Stomach (tissue), 9 donors: ENCODE data around the gene BDNF. TPM values are rescaled to one million over a fixed set of nuclear protein-coding genes. Genes with fewer than 3 reads are reported as not detected.

ENCODE experiments used
- DNase-seq, 2 donors: peaks; one replicate each; pipeline versions ENCODE4 v3.0.0 to v3.0.0-alpha.2; 2013 to 2019
- H3K27ac ChIP-seq, 5 donors: fragments of 200-600 bp in 4 of 5; sonication (generic) in 4 of 5; one replicate each; pipeline ENCODE4 v1.5.1; 2013 to 2019; ENCODE audit warnings: mild to moderate bottlenecking in 1 of 5, moderate library complexity in 1 of 5
- H3K27me3 ChIP-seq, 3 donors: fragments of 200-600 bp; sonication (generic); one replicate each; pipeline ENCODE4 v1.5.1; 2017 to 2019; ENCODE audit warnings: mixed run types in 1 of 3
- H3K36me3 ChIP-seq, 4 donors: fragments of 200-600 bp; sonication (generic); 1 replicate in 3 of 4; 2 replicates in 1 of 4; pipeline ENCODE4 v1.5.1; 2016 to 2019
- H3K4me1 ChIP-seq, 4 donors: fragments of 200-600 bp; sonication (generic); one replicate each; pipeline ENCODE4 v1.5.1; 2016 to 2019
- H3K4me3 ChIP-seq, 4 donors: fragments of 200-600 bp; sonication (generic) in 3 of 4; one replicate each; pipeline ENCODE4 v1.5.1; 2016 to 2019; ENCODE audit warnings: mild to moderate bottlenecking in 1 of 4
- H3K9me3 ChIP-seq, 4 donors: fragments of 200-600 bp; sonication (generic); one replicate each; pipeline ENCODE4 v1.5.1; 2016 to 2019
- EP300 ChIP-seq: sonication (generic); formaldehyde crosslinking; IDR thresholded peaks from one replicate; pipeline ENCODE4 v1.6.1; 2017; ENCODE audit warnings: antibody characterized with exemption
- POLR2A ChIP-seq, 4 donors: fragments of 450-650 bp; IDR thresholded peaks; one replicate each; pipeline ENCODE4 v1.6.1; 2016; ENCODE audit warnings: antibody characterized with exemption in 4 of 4, control low read depth in 2 of 4, mild to moderate bottlenecking in 1 of 4, moderate library complexity in 1 of 4
- POLR2AphosphoS5 ChIP-seq, 3 donors: sonication (generic); formaldehyde crosslinking; IDR thresholded peaks; one replicate each; pipeline ENCODE4 v1.6.1; 2016; ENCODE audit warnings: antibody characterized with exemption in 3 of 3
- WGBS, 5 donors: extraction: QIAGEN DNeasy Blood & Tissue Kit in 3 of 5; methylation state at CpG; one replicate each; pipeline versions ENCODE4 v1.1.5 to v1.1.7; 2013 to 2018; 5-methylcytosine and 5-hydroxymethylcytosine counted together
- intact Hi-C: fragments of 100-400 bp; cut with DNase I; formaldehyde crosslinking; loops from one replicate; pipeline ENCODE4 v1.15.1; 2023; ENCODE audit warnings: low total_unique reads
- polyA plus RNA-seq, 3 donors: library from polyadenylated mRNA; stranded (reverse); fragments of 200-250 nt; gene quantifications; one replicate each; pipeline ENCODE4 v1.2.3, GENCODE V29; 2013
- total RNA-seq, 5 donors: library from RNA; depleted of rRNA; stranded (reverse); fragments of >200 nt; gene quantifications; one replicate each; pipeline versions ENCODE4 v1.1.0 to v1.2.3, GENCODE V29; 2014 to 2016
- TF ChIP-seq, protein P1 (sequence below), 7 experiments: fragments of 450-650 bp in 4 of 7; fragments of 200-600 bp in 3 of 7; sonication (generic) in 3 of 7; IDR thresholded peaks; one replicate each; pipeline ENCODE4 v1.5.1; 2016 to 2019; ENCODE audit warnings: antibody characterized with exemption in 7 of 7, control low read depth in 2 of 7, mild to moderate bottlenecking in 1 of 7
- donor health status: healthy with polysubstance abuse.
- donor health status: Bipolar disorder and iron deficiency.
- donor health status: healthy.

The BDNF gene
- total and polyA plus RNA-seq, 8 donors: under 0.01 to 1.7 (median 0.81) TPM; not detected in 1

DNA sequence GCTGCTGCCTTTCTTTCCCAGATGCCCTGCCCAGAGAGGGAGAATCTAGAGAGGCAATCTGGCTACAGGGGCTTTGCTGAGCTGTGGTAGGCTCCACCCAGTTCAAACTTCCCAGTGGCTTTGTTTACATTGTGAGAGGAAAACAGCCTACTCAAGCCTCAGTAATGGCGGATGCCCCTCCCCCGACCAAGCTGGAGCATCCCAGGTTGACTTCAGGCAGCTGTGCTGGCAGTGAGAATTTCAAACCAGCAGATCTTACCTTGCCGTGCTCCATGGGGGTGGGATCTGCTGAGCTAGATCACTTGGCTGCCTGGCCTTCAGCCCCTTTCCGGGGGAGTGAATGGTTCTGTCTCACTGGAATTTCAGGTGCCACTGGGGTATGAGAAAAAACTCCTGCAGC lies 12.2 kb downstream of the BDNF start:
- Histone ChIP-seq H3K9me3 (no peaks in the 10 kb centered on the region), H3K36me3 (no peaks in the 10 kb centered on the region), H3K27me3 (no peaks in the 10 kb centered on the region), H3K27ac (no peak overlapping the region), H3K4me1 (no peaks in the 10 kb centered on the region), H3K4me3 (no peak overlapping the region)
- no peak for DNase-seq
- intact Hi-C loops: no loop called here
- WGBS, 5 donors: 62 to 85% (median 68%) methylated on average over 3 to 4 of the region's 4 CpGs
- TF ChIP-seq EP300: no peak
- TF ChIP-seq, protein P1, sequence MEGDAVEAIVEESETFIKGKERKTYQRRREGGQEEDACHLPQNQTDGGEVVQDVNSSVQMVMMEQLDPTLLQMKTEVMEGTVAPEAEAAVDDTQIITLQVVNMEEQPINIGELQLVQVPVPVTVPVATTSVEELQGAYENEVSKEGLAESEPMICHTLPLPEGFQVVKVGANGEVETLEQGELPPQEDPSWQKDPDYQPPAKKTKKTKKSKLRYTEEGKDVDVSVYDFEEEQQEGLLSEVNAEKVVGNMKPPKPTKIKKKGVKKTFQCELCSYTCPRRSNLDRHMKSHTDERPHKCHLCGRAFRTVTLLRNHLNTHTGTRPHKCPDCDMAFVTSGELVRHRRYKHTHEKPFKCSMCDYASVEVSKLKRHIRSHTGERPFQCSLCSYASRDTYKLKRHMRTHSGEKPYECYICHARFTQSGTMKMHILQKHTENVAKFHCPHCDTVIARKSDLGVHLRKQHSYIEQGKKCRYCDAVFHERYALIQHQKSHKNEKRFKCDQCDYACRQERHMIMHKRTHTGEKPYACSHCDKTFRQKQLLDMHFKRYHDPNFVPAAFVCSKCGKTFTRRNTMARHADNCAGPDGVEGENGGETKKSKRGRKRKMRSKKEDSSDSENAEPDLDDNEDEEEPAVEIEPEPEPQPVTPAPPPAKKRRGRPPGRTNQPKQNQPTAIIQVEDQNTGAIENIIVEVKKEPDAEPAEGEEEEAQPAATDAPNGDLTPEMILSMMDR (IDR thresholded peaks at IDR 0.05): no peak
- no peak for TF ChIP-seq POLR2A (IDR thresholded peaks at IDR 0.05)
- TF ChIP-seq POLR2AphosphoS5 (IDR thresholded peaks at IDR 0.05): no peak

DNA sequence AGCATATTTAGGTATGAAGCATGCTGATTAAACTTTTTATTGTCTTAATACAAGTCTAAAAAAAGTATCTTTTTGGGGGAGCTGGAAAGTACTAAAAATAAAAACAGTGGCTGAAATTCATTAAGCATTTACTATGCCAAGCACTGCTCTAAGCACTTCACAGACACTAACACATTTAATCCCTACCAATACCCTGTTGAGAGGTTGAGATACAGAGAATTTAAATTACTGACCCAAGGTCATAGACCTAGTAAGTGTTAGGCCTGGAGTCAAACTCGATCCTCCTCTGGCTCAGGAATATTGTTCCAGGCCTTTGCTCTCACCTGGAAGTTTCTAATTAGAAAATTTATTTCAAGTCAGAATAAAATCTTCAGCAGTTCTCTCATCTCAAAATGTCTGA lies 18.6 kb downstream of the BDNF start:
- Histone ChIP-seq H3K4me1 (no peaks in the 10 kb centered on the region), H3K36me3 (peaks cover 0 to 5% (median 0%) of the 10 kb centered on the region in 4 donors), H3K27me3 (no peaks in the 10 kb centered on the region), H3K4me3 (no peak overlapping the region), H3K27ac (no peak overlapping the region), H3K9me3 (no peaks in the 10 kb centered on the region)
- DNase-seq: no peak
- WGBS, 5 donors: 56 to 69% (median 67%) methylated on average over 1 of the region's 1 CpG
- intact Hi-C loops: no loop called here
- TF ChIP-seq POLR2AphosphoS5 (IDR thresholded peaks at IDR 0.05) (no peak), EP300 (no peak), POLR2A (IDR thresholded peaks at IDR 0.05) (no peak)
- TF ChIP-seq, protein P1 (IDR thresholded peaks at IDR 0.05): no peak

DNA sequence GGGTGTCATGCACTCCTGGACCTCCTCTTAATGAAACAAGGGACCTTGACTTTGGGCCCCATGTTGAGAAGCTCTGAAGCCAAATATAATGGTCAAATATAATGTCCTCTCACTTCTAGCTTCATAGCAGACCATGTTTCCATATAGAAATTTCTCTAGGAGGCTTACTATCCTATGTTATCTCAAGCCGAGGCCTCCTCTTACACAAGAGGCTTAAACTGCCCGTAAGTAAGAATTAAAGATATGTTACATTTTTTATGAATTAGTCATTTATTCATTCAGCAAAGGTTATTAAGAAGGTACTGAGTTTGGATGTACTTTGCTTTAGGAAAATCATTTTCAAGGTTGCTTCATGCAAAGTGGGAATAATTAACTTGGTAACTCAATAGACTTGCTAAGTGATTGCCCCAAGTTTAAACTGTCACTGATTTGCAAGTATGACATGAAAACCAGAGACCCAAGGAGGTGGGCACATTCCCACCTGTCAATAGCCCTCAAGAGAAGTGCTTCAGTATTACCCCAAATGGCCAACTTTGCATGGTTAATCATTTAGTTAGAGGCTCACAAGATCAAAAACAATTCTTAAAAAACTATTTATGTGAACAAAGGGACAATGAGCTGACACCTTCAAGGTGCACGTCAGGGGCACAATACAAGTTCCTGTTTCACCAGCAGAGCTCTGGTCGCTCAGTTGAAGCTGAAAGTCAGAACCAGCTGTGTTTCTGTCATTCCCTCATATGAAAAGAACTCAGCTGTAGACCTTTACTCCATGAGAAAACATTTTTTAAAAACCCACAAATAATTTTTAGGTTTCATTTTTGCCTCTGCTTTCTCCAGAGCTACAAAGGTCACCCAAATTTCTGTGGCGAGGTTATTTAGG lies 20.9 kb downstream of the BDNF start:
- DNase-seq: no peak
- Histone ChIP-seq H3K27ac (no peak overlapping the region), H3K4me1 (no peaks in the 10 kb centered on the region), H3K36me3 (peaks cover 0 to 6% (median 0%) of the 10 kb centered on the region in 4 donors), H3K9me3 (no peaks in the 10 kb centered on the region), H3K4me3 (no peak overlapping the region), H3K27me3 (no peaks in the 10 kb centered on the region)
- TF ChIP-seq, protein P1 (IDR thresholded peaks at IDR 0.05): no peak
- TF ChIP-seq POLR2AphosphoS5 (IDR thresholded peaks at IDR 0.05) (no peak), POLR2A (IDR thresholded peaks at IDR 0.05) (no peak), EP300 (no peak)
- 85 to 90% (median 88%) methylated on average over 5 of the region's 5 CpGs for WGBS, 5 donors
- intact Hi-C loops: no loop called here

DNA sequence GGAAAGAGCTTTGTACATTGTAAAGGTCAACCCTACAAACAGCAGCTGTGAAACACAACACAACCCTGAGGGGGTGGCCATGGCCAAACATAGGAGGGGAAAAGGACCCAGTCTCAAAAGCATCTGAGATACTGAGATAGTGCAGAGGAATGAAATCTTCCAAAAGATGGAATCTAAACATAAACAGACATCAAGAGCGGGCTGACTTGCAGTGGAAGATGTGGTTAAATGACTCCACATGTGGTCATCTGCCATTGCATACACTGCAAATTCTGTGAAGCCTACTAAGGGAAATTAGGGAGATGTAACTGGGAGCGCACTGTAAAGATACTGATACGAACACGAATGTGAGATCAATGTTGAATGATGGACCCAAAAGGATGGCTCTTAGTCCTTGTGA lies 22.0 kb downstream of the BDNF start:
- no peaks in the 10 kb centered on the region for H3K27me3 ChIP-seq
- H3K4me3 ChIP-seq: no peak overlapping the region
- peaks cover 0 to 6% (median 0%) of the 10 kb centered on the region in 4 donors for H3K36me3 ChIP-seq
- H3K4me1 ChIP-seq: no peaks in the 10 kb centered on the region
- no peak for DNase-seq
- TF ChIP-seq POLR2AphosphoS5 (IDR thresholded peaks at IDR 0.05) (no peak), POLR2A (IDR thresholded peaks at IDR 0.05) (no peak), EP300 (no peak)
- TF ChIP-seq, protein P1 (IDR thresholded peaks at IDR 0.05): no peak
- intact Hi-C loops: no loop called here
- WGBS, 5 donors: 66 to 86% (median 72%) methylated on average over 4 of the region's 4 CpGs
- H3K27ac ChIP-seq: no peak overlapping the region
- no peaks in the 10 kb centered on the region for H3K9me3 ChIP-seq
